ENCODE results near the gene CCL22.

- TF ChIP-seq CTCF (conservative IDR thresholded peaks at IDR 0.05; ENCODE audit: low read depth, low read length), result no peak
- TF ChIP-seq EZH2 (IDR thresholded peaks at IDR 0.05; ENCODE audit: borderline replicate concordance, low read depth, low read length, poor library complexity, severe bottlenecking), result no peak
Measured at GRCh38 chr16:57352636-57353047, 5.9 kb upstream of the CCL22 start.
